ENCODE results near the gene FMN1.

DNA sequence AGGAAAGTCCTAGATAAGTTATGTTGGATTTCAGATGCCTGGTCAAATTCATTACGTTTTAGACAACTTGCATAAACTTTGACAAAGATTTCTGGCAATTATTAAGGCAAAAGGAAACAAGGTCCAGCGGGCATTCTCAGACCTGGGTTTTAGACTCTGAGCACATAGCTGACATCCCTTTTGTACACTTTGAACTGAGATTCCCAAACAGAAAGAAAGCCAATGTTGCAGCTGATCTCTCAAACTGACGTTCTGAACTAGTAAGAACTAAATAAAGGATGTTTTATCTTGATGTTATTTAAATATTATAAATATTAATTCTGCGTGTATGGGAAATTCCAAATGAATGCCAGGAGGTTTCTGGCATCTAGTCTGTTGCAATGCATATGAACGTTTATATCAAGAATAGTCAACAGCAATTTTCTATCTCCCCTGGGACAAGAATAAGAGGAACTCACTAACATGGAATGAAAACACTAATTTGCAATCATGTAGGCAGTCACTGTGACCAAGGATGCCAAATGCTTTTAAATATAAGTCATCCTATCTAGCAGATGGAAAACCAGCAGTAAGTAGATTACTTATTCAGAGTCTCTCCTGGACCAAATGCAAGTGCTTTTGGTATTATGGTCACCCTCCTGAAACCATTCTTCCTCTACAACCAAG, 274.6 kb downstream of the FMN1 start:
- no peak for TF ChIP-seq POLR2A (IDR thresholded peaks at IDR 0.05)
- TF ChIP-seq, protein P1, sequence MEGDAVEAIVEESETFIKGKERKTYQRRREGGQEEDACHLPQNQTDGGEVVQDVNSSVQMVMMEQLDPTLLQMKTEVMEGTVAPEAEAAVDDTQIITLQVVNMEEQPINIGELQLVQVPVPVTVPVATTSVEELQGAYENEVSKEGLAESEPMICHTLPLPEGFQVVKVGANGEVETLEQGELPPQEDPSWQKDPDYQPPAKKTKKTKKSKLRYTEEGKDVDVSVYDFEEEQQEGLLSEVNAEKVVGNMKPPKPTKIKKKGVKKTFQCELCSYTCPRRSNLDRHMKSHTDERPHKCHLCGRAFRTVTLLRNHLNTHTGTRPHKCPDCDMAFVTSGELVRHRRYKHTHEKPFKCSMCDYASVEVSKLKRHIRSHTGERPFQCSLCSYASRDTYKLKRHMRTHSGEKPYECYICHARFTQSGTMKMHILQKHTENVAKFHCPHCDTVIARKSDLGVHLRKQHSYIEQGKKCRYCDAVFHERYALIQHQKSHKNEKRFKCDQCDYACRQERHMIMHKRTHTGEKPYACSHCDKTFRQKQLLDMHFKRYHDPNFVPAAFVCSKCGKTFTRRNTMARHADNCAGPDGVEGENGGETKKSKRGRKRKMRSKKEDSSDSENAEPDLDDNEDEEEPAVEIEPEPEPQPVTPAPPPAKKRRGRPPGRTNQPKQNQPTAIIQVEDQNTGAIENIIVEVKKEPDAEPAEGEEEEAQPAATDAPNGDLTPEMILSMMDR (IDR thresholded peaks at IDR 0.05) = no peak

All from esophagus squamous epithelium (tissue), 4 donors.